Measurements from ENCODE around the gene ABCA4.

The ABCA4 gene

DNA sequence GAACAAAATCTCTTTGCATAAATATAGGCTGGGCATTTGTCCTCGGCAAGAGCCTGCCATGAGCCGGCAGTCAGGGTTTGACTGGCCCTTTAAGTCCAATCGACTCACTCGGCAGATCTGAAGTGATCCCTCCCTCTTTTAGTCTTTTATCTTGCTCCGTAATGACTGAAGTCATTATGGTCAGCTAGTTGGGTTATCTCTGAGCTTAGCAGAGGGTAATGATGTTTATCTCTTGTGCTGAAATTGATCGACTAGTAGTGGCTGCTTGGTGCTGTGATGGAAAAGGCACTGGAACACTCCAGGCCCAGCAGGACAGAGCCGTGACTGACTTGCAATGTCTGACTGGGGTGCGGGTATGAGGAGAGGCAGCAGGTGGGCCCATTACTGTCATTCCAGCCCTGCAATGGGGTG is 468 bp upstream of the ABCA4 start:
- DNase-seq, result no peak

DNA sequence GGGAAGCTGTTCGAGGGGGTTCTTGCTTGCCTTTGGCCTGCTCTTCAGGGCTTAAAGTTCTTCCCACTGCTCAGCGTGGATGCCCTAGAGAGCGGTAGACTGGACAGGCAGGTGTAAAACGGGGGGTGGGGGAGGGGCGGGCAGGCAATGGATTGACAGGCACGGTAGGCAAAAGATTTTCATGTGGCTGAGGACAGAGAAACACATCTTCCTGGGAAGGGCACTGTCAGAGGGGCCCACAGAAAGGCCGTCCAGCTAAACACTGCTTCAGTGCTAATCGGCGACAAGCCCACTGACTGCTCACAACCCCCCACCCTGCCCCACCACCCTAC is 412 bp downstream of the ABCA4 start:
- DNase-seq, result no peak

DNA sequence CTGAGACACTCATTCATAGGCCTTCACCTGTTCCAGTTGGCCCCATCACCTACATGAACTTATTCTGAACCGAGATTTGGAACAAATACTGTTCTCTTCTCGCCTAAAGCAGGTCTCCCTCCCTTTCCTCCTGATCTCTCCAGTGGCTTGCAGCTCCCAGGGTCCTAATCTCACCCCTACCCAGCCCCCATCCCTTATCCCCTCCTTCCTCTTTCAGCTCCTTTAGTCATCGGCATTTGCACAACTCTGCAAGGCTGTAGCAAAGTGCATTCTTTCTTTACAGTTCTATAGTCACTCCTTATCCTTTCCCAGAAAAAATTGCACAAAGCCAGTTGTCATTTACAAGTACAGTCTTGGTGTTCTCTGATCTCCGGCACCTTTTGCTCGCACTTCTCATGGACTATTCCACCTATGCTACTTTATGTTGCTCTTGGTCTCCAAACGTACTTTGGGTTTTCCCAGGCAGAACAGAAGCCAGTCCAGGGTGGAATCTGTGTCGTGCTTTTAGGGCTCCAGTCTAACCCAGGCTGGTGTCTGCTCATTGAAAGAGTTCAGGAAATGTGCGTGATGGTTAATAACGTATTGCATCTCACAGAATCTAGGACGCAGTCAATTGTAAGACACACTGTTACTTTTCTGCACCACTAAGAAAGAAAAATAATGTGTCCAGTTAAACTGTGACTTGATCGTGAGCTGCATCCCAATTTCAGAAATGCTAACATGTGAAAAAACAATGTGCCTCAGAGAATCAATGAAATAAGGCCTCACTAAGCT is 965 bp downstream of the ABCA4 start:
- DNase-seq, result no peak

DNA sequence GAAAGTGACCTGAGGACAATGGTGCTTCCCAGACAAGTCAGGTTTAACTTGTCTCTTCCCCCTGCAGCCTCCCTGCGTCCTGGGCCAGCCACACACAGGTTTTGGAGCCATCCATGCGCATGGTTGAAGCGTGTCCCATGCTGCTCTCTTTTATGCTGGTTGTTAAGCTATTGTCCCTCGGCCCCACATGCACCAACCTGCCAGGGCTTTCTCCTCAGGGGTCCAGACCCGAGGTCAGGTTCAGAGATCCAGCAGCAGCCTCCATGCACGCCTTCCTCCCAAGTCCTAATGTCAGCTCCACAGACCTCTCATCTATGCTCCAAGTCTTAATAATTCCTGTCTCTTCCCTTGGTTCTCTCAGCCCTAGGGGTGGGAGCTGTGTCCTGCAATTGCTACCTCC is 1.6 kb downstream of the ABCA4 start:
- no peak for DNase-seq

DNA sequence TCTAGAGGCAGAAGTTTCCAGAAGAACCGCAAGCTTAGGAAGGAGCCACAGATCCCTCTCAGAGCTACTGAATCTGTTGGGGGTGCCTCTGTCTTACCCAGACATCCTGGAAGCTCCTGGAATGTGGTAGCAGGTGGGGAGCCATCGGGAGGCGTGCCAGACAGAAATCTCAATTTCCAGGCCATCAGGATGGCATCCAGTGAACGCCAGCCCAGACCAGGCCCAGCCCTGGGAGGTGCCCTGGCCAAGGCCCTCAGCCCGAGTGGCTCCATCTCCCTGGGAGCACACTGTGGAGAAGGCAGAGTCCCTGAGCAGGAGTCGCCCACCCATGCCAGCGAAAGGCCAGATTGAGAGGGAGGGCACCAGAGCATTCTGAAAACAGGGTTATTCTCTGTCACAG is 2.5 kb downstream of the ABCA4 start:
- DNase-seq, result no peak

GRCh38 chr1:94118013-94118412 is 2.9 kb downstream of the ABCA4 start:
- DNase-seq, result no peak

GRCh38 chr1:94117259-94117851 is 3.6 kb downstream of the ABCA4 start:
- no peak for DNase-seq

GRCh38 chr1:94115900-94116436 is 5.0 kb downstream of the ABCA4 start:
- DNase-seq, result no peak

DNA sequence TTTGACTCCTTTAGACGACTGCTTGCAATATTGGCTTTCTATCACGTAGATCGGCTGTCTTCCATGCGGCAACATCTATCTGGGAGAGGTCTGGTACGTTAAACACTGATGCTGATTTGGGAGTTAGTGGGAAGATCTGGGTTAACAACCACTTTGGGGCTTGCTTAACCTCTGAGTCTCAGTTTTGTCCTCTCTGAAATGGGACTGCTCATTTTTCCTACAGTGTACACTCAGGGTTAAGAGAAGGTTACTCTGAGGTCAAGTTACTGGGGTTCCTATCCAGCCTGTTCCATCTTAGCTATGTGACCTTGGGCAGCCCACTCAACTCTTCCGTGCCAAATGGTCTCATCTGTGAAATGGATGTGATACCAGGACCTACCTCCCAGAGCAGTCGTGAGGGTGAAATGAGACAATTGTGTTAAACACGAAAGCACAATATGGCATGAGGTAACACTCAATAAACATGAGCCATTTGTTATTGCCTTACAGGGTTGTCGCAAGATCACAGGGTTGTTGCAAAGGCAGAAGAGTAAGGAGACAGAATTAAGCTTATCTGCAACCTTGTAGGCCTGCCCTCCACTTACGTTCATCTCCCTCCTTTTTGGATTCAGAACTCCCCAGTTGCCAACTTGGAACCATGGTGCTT is 5.6 kb downstream of the ABCA4 start:
- DNase-seq, result no peak

DNA sequence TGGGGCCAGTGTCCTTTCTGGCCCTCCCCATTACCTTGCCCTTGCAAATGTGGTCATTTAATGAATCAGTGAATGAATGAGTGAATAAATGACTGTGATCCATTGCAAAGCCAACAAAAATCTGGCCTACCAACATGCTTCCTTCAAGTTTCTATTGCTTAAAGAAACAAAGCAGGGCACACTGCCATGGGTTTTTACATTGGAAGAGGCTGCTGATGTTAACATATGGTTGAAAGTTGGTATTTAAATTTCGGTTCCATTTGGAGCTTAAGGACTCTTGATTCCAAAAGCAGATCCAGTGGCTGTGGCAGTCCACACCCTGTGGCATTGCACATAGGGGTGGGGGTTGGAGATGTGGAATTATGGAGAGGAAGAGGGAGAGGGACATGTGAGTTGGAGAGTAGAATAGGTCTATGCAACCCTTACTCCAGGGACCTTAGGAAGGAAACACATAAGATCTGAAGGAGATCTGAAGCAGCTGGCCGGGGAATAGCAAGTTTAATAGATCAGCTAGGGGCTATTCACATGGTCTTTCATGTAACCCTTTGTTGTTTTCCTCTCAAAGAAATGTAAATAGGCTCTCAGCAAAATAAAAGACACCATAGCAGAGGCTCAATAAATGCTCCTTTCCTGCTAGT is 7.2 kb downstream of the ABCA4 start:
- no peak for DNase-seq

DNA sequence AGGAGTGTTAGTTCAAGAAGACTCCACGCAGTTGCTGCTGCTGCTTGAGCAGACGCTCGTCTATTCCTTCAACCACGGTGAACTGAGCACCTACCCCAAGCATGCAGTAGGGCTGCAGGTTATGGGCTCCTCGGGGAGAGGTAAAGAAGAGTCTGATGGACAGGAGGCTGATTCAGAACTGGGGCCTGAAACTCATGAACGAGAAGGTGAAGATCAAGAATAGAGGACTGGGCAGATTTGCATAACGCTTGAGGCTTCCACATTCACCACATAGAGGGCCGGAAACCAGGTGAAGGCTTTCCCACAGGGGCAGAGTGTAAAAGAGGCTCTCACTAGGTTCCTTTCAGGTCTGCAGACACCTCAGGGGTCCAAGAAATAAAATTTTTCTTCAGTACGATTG is 9.1 kb downstream of the ABCA4 start:
- DNase-seq, result no peak

GRCh38 chr1:94110946-94111740 is 9.8 kb downstream of the ABCA4 start:
- DNase-seq, result no peak

DNA sequence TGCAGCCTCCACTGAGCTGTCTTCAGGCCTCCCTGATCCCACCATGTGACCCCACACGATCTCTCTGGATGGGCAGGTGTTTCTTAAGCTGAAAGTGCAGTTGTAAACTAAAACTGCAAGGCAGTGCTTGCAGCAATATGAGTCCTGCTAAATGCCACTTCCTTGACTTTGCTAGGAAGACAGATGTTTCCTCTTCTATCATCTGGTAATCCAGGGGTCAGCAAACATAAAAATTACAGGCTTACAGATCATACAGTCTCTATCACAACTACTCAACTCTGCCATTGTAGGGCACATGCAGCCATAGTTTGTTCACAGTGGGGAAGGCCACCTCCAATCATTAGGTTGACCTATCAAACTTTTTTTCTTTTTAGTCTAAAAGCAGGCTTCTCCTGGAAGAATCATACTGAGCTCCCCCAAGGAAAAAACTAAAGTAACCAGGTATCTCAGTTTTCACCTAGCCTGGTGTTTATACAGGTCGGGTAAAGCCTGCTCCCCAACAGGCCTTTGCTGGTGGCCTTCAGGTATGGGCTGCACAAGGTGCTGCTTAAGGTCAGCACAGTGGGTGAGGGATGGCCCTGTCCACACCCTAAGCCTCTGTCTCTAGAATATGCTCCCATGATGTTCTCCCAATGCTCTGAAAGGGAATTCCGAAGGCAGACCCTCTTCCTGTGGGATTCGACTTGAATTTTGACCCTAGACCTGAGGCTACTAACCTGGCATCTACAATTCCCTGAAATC is 10.8 kb downstream of the ABCA4 start:
- no peak for DNase-seq

GRCh38 chr1:94109478-94109877 is 11.5 kb downstream of the ABCA4 start:
- no peak for DNase-seq

- DNase-seq, result no peak
Observed at GRCh38 chr1:94107141-94107540, 13.8 kb downstream of the ABCA4 start.

- no peak for DNase-seq
Observed at GRCh38 chr1:94106716-94107115, 14.2 kb downstream of the ABCA4 start.

DNA sequence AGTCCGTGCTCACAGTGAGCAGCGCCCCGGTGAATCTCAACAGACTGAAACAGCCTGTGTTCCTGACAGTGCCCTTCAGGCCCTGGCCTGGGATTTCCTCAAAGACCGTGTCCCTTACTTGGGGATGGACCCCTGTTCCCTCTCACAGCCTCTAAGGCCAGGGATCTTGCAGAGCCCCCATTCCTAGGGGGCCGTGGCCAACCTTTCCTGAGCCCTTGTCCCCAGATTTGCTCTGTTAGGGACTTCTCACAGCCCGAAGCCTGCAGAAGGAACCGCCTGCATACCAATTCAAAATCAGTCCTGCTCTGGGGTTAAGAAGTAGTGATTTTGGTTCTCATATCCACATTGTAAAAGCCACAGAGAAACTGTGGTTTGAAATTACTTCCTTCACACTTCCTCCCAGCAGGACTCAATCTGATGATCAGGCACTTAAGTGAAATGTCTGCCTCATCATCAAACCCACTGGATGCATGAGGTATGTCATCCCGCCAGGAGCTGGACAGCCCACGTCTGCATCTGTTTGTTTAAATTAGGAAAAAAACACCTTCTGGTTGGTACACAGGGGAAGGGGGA is 14.9 kb downstream of the ABCA4 start:
- no peak for DNase-seq

- no peak for DNase-seq
Observed at GRCh38 chr1:94105581-94105952, 15.4 kb downstream of the ABCA4 start.

DNA sequence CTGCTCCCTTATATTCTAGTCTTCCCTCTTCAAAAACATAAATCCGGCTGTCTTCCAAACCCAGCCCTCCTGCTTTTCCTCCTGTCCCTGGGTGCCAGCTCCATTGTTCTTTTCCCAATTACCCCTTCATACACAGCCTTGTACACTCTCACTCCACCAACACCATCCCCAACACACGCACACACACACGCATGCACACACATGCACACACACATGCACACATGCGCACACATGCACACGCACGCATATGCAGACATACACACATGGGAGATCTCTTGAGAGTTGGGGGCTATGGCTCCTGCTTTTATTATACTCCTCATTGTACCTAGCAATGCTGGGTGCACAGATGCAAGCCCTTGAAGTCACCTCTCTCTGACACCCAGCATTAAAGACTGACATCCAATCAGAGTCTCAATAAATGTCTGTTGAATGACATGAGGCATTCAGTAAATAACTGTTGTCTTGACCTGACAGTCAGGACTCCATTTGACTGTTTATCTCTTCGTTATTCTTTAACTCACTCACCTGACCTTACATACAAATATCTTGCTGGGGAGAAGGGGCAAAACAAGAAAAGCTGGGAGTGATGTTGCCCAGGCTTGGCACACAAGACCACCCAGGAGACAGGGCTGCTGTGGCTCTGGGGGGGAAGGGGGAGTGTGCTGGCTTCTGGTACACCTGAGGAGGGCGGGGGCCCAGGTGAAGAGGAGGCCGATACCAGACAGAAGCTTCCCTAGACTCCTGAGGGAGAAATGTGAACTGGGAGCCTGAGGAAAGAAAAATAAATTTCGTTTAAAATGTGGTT is 16.0 kb downstream of the ABCA4 start:
- no peak for DNase-seq

DNA sequence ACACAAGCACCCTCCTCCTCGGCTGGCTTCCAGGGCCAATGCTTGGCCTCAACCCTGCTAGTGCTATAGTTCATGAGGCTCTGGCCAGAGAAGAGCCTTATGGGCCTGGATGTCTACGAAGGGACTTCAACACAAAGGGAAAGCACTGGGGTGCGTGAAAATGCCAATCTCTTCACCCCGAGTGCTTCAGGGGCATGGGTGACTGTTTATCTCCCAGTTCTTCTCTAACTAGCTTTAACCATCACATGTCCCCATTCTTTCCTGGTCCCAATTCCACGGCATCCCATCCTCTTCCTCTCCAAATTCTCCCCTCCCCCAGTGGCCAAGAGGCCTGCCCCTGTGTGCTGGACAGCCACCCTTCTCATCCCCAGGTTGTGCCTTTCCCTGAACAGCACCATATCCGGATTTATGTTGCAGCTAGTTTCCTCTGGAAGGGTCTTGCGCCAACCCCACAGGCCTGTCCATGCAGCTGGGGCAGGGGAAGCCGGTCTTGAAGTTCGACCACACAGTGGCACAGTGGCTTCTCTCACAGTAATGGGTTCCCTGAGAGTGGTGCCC is 16.7 kb downstream of the ABCA4 start:
- no peak for DNase-seq

DNA sequence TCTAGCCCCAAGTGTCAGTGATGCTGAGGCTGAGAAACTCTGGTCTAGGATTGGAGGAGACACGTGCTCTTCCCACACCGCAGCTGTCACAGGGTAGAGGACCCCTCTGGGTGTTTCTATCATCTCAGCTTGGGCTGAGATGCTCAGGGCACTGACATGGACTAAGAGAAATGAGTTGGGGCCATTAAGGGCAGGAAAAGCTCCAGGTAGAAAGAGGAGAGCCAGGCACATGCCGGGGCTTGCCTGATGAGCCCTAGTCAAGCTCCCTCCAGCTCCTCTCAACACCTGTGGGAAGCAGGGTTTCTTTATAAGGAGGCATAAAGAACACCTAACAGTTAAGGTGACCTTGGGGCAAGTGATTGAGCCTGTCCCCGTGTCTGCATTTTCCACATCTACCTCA is 17.3 kb downstream of the ABCA4 start:
- no peak for DNase-seq

Measured in CD4-positive, alpha-beta T cell treated with Interleukin-12 subunit alpha and Interleukin-12 subunit beta, for 1 hour (primary cell).